ENCODE measurements around the gene CABCOCO1. TPM values are rescaled to one million over a fixed set of nuclear protein-coding genes. Genes with fewer than 3 reads are reported as not detected.

The CABCOCO1 gene
- total and polyA plus RNA-seq, 4 donors = 3.8 to 15.4 (median 10.1) TPM

GRCh38 chr10:61750943-61751471, 88.3 kb downstream of the CABCOCO1 start:
- TF ChIP-seq CTCF (IDR thresholded peaks at IDR 0.05; ENCODE audit: control extremely low read depth, extremely low read depth) = peak; percentile 41
- H3K4me1 ChIP-seq (ENCODE audit: control insufficient read depth in 5 of 5, insufficient read depth in 5 of 5, low read length in 5 of 5) = peaks cover 0 to 28% (median 2%) of the 10 kb centered on the region in 5 donors
- H3K27me3 ChIP-seq (ENCODE audit: control insufficient read depth in 3 of 3, insufficient read depth in 3 of 3, low read length in 2 of 3) = no peaks in the 10 kb centered on the region
- 51 to 64% methylated on average over 6 of the region's 6 CpGs for WGBS, 2 donors
- H3K27ac ChIP-seq (ENCODE audit: low read depth in 1 of 2, low read length in 1 of 2) = no peak overlapping the region
- H3K9me3 ChIP-seq (ENCODE audit: control insufficient read depth in 4 of 4, insufficient read depth in 3 of 4, low read length in 3 of 4) = no peaks in the 10 kb centered on the region
- DNase-seq (peak; percentile 34 to 50 (median 47)), ATAC-seq (ENCODE audit: insufficient read depth, low FRiP score) (peak; percentile 91)
- H3K4me3 ChIP-seq = no peak overlapping the region
- no peaks in the 10 kb centered on the region for H3K36me3 ChIP-seq (ENCODE audit: control insufficient read depth in 4 of 4, insufficient read depth in 4 of 4, low read length in 4 of 4)
- no peak overlapping the region for H3K9ac ChIP-seq (ENCODE audit: insufficient read depth in 1 of 2, low read length in 2 of 2)

GRCh38 chr10:61751599-61751998, 88.9 kb downstream of the CABCOCO1 start:
- Histone ChIP-seq H3K27me3 (ENCODE audit: control insufficient read depth in 3 of 3, insufficient read depth in 3 of 3, low read length in 2 of 3) (no peaks in the 10 kb centered on the region), H3K27ac (ENCODE audit: low read depth in 1 of 2, low read length in 1 of 2) (no peak overlapping the region), H3K4me3 (no peak overlapping the region), H3K36me3 (ENCODE audit: control insufficient read depth in 4 of 4, insufficient read depth in 4 of 4, low read length in 4 of 4) (no peaks in the 10 kb centered on the region), H3K9ac (ENCODE audit: insufficient read depth in 1 of 2, low read length in 2 of 2) (no peak overlapping the region), H3K9me3 (ENCODE audit: control insufficient read depth in 4 of 4, insufficient read depth in 3 of 4, low read length in 3 of 4) (no peaks in the 10 kb centered on the region), H3K4me1 (ENCODE audit: control insufficient read depth in 5 of 5, insufficient read depth in 5 of 5, low read length in 5 of 5) (peaks cover 0 to 31% (median 2%) of the 10 kb centered on the region in 5 donors)
- DNase-seq (no peak), ATAC-seq (ENCODE audit: insufficient read depth, low FRiP score) (no peak)
- WGBS, 2 donors = 34 to 41% methylated on average over 3 of the region's 3 CpGs
- no peak for TF ChIP-seq CTCF (IDR thresholded peaks at IDR 0.05; ENCODE audit: control extremely low read depth, extremely low read depth)

GRCh38 chr10:61752111-61753011, 89.6 kb downstream of the CABCOCO1 start:
- Histone ChIP-seq H3K9me3 (ENCODE audit: control insufficient read depth in 4 of 4, insufficient read depth in 3 of 4, low read length in 3 of 4) (no peaks in the 10 kb centered on the region), H3K9ac (ENCODE audit: insufficient read depth in 1 of 2, low read length in 2 of 2) (no peak overlapping the region), H3K4me1 (ENCODE audit: control insufficient read depth in 5 of 5, insufficient read depth in 5 of 5, low read length in 5 of 5) (peaks cover 0 to 31% (median 2%) of the 10 kb centered on the region in 5 donors), H3K27ac (ENCODE audit: low read depth in 1 of 2, low read length in 1 of 2) (no peak overlapping the region), H3K4me3 (no peak overlapping the region), H3K36me3 (ENCODE audit: control insufficient read depth in 4 of 4, insufficient read depth in 4 of 4, low read length in 4 of 4) (no peaks in the 10 kb centered on the region), H3K27me3 (ENCODE audit: control insufficient read depth in 3 of 3, insufficient read depth in 3 of 3, low read length in 2 of 3) (no peaks in the 10 kb centered on the region)
- no peak for TF ChIP-seq CTCF (IDR thresholded peaks at IDR 0.05; ENCODE audit: control extremely low read depth, extremely low read depth)
- ATAC-seq (ENCODE audit: insufficient read depth, low FRiP score) (no peak), DNase-seq (peak in 2 of 3 donors; percentile 40 to 52)
- 6 to 14% methylated on average over 6 of the region's 6 CpGs for WGBS, 2 donors

Data from lung (tissue), 12 donors.